Stimulated activated CD4-positive, alpha-beta T cell treated with anti-CD3 and anti-CD28 coated beads, Interleukin-2, amount 100 ng/mL, for 24 hours (primary cell): ENCODE results near the gene CASP12.
"Not testable (repeated sequence)": the region's sequence is repeated elsewhere in the genome, so short reads cannot be mapped to it uniquely, and the experiment has no call there.

Experiments
- DNase-seq, 2 donors: peaks; one replicate each; pipeline ENCODE4 v3.0.0-alpha.2; 2020

CASP12 gene

GRCh38 chr11:104897891-104898684 is at the start of gene CASP12:
Gene CASP12, minus strand, starts transcription at chr11:104898460.
- DNase-seq = no peak

- DNase-seq = peak in 1 of 2 donors; percentile 26
Observed at GRCh38 chr11:104946907-104947306, 48.6 kb upstream of the CASP12 start.

- no peak for DNase-seq
Observed at GRCh38 chr11:104944076-104944475, 45.8 kb upstream of the CASP12 start.

- no peak for DNase-seq
Observed at GRCh38 chr11:104943561-104943960, 45.3 kb upstream of the CASP12 start.

DNA sequence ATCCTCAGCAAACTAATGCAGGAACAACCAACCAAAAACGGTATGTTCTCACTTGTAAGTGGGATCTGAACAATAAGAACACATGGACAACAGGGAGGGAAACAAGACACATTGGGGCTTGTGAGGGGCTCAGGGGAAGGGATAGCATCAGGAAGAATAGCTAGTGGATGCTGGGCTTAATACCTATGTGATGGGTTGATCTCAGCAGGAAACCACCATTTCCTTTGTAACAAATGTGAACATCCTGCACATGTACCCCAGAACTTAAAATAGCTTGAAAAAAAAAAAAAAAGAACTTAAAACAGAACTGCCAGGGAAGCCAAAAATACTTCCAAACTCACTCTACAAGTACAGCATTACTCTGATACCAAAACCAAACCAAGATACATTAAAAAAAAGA is 36.3 kb upstream of the CASP12 start:
- no peak for DNase-seq

GRCh38 chr11:104934073-104934472 is 35.8 kb upstream of the CASP12 start:
- DNase-seq = not testable (repeated sequence)

DNA sequence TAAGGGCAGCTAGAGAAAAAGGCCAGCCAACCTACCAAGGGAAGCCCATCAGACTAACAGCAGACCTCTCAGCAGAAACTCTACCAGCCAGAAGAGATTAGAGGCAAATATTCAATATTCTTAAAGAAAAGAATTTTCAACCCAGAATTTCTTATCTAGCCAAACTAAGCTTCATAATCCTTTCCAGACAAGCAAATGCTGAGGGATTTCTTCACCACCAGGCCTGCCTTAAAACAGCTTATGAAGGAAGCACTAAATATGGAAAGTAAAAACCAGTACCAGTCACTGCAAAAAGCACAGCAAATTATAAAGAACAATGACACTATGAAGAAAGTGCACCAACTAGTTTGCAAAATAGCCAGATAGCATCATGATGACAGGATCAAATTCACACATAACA is 30.6 kb upstream of the CASP12 start:
- no peak for DNase-seq

DNA sequence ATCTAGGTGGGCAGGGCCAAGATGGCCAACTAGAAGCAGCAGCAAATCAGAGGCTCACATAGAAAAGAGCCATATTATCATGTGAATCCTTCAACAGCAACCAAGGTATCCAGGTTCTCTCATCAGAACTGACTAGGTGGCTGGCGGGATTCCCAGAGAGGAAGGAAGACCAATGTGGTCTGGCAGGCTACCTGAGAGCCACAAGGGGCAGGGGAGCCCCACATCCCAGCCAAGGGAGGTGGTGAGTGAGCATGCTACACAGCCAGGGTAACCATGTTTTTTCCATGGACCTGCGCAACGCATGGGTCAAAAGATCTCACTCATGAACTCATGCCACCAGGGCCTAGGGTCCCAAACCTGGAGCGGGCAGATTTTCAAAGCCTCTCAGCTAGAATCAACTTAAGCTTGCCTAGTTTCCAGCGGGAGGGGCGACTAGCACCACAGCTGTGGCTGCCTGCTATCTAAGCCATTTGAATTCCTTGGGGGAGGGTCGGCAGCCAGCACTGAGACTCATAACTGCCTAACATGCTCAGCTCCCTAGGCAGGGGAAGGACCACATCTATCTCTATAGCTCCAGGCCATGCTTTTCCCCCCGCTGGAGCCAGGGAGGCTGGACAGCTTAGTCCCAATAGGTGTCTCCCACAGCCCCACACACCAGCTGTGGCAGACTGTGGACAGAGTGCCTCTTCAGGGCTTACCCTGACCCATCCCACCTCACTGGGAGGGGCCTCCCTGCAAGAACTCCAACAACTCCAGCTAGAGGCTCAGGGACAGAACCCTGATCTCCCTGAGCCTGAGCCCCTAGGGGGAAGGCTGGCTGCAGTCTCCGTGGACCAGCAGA is 28.7 kb upstream of the CASP12 start:
- no peak for DNase-seq

GRCh38 chr11:104925850-104926249 is 27.6 kb upstream of the CASP12 start:
- DNase-seq = no peak

DNA sequence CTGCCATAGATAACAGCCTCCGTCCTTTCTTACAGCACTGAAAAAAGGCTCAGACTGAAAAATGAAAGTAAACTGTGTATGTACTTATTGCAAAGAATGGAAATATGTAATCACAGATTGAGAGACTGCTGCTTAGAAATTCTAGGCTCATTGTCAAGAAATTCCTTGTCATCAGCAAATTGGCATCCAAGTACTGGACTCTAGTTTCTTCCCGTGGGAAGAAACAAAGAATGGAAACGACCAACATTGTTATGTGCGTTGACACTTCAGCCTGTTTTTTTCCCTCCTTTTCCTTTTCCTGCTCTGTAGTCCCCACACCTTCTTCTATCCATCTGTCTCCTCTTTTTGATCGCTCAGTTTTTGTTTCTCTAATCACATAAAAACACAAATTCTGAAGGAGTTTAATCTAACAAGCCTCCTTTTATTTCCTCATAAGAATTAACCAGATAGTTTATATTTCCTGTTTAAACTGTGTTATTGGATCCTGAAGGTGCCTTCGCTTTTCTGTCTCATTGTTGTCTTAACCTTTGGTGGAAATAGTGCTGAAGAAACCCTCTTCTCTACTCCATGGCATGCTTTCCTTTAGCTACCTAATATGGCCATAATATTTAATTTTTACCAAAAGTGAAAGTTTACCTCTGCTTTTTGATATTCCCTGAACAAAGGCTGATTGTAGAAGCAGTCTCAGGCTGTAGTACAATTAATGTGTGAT is 20.0 kb upstream of the CASP12 start:
- DNase-seq = no peak

DNA sequence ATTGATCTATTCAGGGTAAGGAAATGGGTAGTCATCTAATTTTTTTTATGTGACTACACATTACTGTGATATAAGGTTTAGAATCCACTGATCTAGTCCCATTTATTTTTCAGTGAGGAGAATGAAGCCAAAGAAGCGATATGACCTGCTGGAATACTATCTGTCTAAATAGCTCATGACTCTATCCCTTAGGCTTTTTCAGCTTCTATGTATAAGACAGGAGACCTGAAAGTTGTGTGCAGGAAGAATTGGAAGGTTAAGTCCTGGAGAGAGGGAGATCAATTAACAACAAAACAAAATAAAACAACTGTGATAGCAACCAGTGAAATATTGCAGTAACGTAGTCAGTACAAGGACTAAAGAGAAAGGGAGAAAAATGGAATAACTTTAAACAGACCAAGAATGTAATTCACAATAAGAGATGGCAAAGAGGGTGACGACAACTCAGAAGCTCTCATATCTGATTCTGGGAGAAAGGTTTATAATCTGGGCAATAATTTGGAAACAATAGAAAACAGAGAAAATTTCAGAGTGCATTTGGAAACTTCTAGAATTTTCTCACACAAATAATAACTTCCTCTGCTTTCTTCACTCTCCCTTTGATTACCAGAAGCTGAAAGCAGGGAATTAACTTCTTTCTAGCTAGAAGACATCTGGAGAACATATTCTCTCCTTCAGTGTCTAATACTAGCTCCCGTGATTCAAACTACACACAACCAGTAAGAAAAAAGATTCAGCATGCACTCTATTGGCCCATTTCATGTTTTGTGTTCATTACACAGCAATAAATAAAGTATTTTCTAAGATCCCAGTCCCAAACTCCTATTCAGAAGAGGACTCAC is 19.2 kb upstream of the CASP12 start:
- DNase-seq = no peak

DNA sequence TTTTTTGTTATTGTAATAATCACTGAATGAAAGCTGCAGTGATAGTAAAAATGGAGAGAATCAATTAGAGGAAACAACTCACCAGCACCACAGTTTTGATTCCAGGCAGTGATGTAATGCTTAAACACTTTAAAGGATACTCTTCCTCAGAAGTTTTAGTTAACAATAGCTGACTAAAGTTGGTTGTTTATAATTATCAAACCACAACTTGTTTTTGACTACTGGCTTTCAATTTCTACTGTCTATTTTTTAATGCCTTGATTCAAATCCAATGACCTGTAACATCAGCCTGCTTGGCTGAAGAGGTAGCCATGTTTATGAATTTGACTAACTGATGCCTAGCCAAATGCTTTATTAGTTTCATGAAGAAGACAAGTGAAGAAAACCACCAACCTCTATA is 18.2 kb upstream of the CASP12 start:
- no peak for DNase-seq

DNA sequence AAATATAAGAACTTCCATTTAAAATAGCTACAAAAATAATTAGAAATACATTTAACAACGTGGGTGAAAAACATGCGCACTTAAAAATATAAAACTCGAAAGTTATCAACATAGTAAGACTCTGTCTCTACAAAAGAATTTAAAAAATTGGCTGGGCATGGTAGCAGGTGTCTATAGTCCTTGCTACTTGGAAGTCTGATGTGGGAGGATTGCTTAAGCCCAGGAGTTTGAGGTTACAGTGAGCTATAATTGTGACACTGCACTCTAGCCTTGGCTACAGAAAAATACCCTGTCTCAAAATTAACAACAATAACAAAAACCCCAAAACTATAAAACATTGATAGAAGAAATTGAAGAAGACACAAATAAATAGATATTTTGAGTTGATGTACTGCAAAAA is 13.8 kb upstream of the CASP12 start:
- no peak for DNase-seq

DNA sequence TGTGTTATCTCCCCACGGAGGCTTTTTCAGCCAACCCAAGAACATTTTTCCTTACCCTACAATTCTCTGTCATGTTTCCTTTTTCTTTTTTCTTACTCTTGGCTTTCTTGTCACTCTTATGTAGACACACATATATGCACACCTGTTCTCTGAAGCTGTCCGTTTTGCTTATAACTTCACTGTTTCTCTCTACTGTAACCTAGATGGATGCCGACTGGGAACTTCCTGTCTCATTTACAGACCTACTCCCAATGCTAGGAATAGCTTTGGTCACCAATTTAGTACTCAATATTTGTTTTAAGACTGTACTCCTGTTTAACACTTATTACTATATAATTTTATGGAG is 9.9 kb upstream of the CASP12 start:
- DNase-seq = no peak

- no peak for DNase-seq
Observed at GRCh38 chr11:104907521-104908185, 9.4 kb upstream of the CASP12 start.

DNA sequence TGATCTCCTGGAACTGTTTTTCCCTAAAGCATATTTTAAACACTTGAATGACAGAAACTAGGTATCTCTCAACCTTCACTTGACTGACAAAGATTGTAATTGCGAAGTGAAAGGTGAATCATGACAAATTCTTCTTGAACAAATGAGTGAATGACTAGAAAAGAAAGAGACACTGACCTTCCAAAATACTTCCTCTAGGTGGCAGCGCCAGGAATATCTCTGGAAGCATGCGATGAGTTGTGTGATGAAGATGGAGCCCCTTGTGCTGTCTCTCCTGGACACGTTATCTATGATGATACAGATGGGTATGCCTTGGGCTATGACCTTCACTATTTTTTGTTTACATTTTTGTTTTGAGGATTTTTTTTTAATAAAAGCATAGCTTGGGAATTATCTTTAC is 7.0 kb upstream of the CASP12 start:
- DNase-seq = no peak

- no peak for DNase-seq
Observed at GRCh38 chr11:104899226-104899625, 966 bp upstream of the CASP12 start.

GRCh38 chr11:104898685-104899013 is 389 bp upstream of the CASP12 start:
- DNase-seq = no peak

GRCh38 chr11:104895634-104896033 is 2.6 kb downstream of the CASP12 start:
- no peak for DNase-seq

DNA sequence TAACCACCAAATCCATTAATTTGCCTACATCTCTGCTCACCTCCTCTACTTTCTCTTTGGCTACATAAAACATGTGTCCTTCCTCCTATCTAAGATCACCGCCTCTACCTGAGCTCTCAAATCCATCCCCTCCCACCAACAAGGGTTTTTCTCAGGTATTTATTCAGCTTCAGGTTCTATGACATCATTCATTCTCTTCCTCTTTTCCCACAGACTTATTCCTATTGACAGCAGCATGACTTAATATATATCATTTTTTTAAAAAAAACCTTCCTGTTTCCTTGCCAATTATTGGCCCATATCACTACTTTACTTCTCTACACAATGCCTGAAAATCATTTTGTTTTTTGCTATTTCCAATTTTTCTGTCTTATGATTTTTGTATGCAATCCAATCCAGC is 4.4 kb downstream of the CASP12 start:
- DNase-seq = no peak

GRCh38 chr11:104892723-104893511 is 5.3 kb downstream of the CASP12 start:
- no peak for DNase-seq
